Measurements from ENCODE around the gene CLCN7.

- TF ChIP-seq, protein P1, sequence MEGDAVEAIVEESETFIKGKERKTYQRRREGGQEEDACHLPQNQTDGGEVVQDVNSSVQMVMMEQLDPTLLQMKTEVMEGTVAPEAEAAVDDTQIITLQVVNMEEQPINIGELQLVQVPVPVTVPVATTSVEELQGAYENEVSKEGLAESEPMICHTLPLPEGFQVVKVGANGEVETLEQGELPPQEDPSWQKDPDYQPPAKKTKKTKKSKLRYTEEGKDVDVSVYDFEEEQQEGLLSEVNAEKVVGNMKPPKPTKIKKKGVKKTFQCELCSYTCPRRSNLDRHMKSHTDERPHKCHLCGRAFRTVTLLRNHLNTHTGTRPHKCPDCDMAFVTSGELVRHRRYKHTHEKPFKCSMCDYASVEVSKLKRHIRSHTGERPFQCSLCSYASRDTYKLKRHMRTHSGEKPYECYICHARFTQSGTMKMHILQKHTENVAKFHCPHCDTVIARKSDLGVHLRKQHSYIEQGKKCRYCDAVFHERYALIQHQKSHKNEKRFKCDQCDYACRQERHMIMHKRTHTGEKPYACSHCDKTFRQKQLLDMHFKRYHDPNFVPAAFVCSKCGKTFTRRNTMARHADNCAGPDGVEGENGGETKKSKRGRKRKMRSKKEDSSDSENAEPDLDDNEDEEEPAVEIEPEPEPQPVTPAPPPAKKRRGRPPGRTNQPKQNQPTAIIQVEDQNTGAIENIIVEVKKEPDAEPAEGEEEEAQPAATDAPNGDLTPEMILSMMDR (IDR thresholded peaks at IDR 0.05) = no peak
- TF ChIP-seq EP300 (IDR thresholded peaks at IDR 0.05) (no peak), POLR2A (IDR thresholded peaks at IDR 0.05) (no peak)
Measured at GRCh38 chr16:1505912-1506311, 31.1 kb upstream of the CLCN7 start.

Data from stomach (tissue), 4 donors.